Sigmoid colon (tissue), 7 donors: ENCODE data around the gene DCC. TPM values are rescaled to one million over a fixed set of nuclear protein-coding genes. Genes with fewer than 3 reads are reported as not detected.

ENCODE experiments used
- DNase-seq: peaks from one replicate; pipeline ENCODE4 v3.0.0-alpha.2; 2019
- H3K27ac ChIP-seq, 4 donors: fragments of 200-600 bp; sonication (generic); one replicate each; pipeline ENCODE4 v1.5.1; 2016 to 2019; ENCODE audit warnings: mild to moderate bottlenecking in 1 of 4
- H3K27me3 ChIP-seq, 3 donors: fragments of 200-600 bp; sonication (generic); one replicate each; pipeline ENCODE4 v1.5.1; 2019; ENCODE audit warnings: mild to moderate bottlenecking in 1 of 3
- H3K36me3 ChIP-seq, 4 donors: fragments of 200-600 bp; sonication (generic); one replicate each; pipeline ENCODE4 v1.5.1; 2016 to 2019
- H3K4me1 ChIP-seq, 4 donors: fragments of 200-600 bp; sonication (generic); one replicate each; pipeline ENCODE4 v1.5.1; 2017 to 2019
- H3K4me3 ChIP-seq, 4 donors: fragments of 200-600 bp; sonication (generic); one replicate each; pipeline ENCODE4 v1.5.1; 2017 to 2019; ENCODE audit warnings: mild to moderate bottlenecking in 2 of 4, moderate library complexity in 1 of 4
- H3K9me3 ChIP-seq, 4 donors: fragments of 200-600 bp in 3 of 4; sonication (generic) in 3 of 4; one replicate each; pipeline versions ENCODE4 v1.5.1 to v1.6.1; 2013 to 2019
- EP300 ChIP-seq, 4 donors: sonication (generic); formaldehyde crosslinking; IDR thresholded peaks; one replicate each; pipeline ENCODE4 v1.6.1; 2017; ENCODE audit warnings: antibody characterized with exemption in 4 of 4
- POLR2A ChIP-seq, 2 donors: fragments of 450-650 bp; IDR thresholded peaks; one replicate each; pipeline ENCODE4 v1.6.1; 2016; ENCODE audit warnings: antibody characterized with exemption in 2 of 2, mild to moderate bottlenecking in 2 of 2, moderate library complexity in 2 of 2
- POLR2AphosphoS5 ChIP-seq, 4 donors: sonication (generic); formaldehyde crosslinking; IDR thresholded peaks; one replicate each; pipeline ENCODE4 v1.6.1; 2017; ENCODE audit warnings: antibody characterized with exemption in 4 of 4
- WGBS, 2 donors: extraction: QIAGEN DNeasy Blood & Tissue Kit; methylation state at CpG; one replicate each; pipeline ENCODE4 v1.1.7; 2013; 5-methylcytosine and 5-hydroxymethylcytosine counted together
- intact Hi-C: fragments of 100-400 bp; cut with DNase I; formaldehyde crosslinking; loops from one replicate; pipeline ENCODE4 v1.15.1; 2023
- polyA plus RNA-seq, 3 donors: library from polyadenylated mRNA; stranded (reverse); fragments of 200-250 nt; gene quantifications; one replicate each; pipeline ENCODE4 v1.2.3, GENCODE V29; 2013
- total RNA-seq, 4 donors: library from RNA; depleted of rRNA; stranded (reverse); fragments of >200 nt; gene quantifications; one replicate each; pipeline ENCODE4 v1.1.0, GENCODE V29; 2016
- TF ChIP-seq, protein P1 (sequence below), 4 experiments: fragments of 450-650 bp in 3 of 4; fragments of 200-600 bp in 1 of 4; IDR thresholded peaks; one replicate each; pipeline ENCODE4 v1.5.1; 2016 to 2019; ENCODE audit warnings: antibody characterized with exemption in 4 of 4, mild to moderate bottlenecking in 3 of 4, moderate library complexity in 2 of 4
- donor health status: healthy with polysubstance abuse.
- donor health status: Bipolar disorder and iron deficiency.
- donor health status: healthy.

Gene DCC
- total and polyA plus RNA-seq, 7 donors, result 0.04 to 0.83 (median 0.36) TPM; not detected in 2

DNA sequence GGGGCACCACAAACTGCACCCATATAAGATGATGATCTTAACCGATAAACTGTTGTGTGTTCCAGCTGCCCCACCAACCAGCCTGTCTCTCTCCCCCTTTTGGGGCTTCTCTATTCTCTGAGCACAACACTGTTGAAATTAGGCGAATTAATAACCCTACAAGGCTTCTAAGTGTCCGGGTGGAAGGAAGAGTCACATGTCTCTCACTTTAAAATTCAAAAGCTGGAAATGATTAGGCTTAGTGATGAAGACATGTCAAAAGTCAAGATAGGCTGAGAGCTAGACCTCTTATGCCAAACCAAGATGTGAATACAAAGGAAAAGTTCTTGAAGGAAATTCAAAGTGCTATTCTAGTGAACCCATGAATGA lies 1102.4 kb downstream of the DCC start:
- Histone ChIP-seq H3K27ac (no peak overlapping the region), H3K27me3 (no peaks in the 10 kb centered on the region), H3K4me3 (no peak overlapping the region), H3K9me3 (no peaks in the 10 kb centered on the region), H3K4me1 (no peaks in the 10 kb centered on the region), H3K36me3 (no peaks in the 10 kb centered on the region)
- 74 to 86% methylated on average over 3 of the region's 3 CpGs for WGBS, 2 donors
- DNase-seq, result no peak
- TF ChIP-seq POLR2A (IDR thresholded peaks at IDR 0.05), result no peak
- TF ChIP-seq, protein P1, sequence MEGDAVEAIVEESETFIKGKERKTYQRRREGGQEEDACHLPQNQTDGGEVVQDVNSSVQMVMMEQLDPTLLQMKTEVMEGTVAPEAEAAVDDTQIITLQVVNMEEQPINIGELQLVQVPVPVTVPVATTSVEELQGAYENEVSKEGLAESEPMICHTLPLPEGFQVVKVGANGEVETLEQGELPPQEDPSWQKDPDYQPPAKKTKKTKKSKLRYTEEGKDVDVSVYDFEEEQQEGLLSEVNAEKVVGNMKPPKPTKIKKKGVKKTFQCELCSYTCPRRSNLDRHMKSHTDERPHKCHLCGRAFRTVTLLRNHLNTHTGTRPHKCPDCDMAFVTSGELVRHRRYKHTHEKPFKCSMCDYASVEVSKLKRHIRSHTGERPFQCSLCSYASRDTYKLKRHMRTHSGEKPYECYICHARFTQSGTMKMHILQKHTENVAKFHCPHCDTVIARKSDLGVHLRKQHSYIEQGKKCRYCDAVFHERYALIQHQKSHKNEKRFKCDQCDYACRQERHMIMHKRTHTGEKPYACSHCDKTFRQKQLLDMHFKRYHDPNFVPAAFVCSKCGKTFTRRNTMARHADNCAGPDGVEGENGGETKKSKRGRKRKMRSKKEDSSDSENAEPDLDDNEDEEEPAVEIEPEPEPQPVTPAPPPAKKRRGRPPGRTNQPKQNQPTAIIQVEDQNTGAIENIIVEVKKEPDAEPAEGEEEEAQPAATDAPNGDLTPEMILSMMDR (IDR thresholded peaks at IDR 0.05), result no peak
- no peak for TF ChIP-seq POLR2AphosphoS5 (IDR thresholded peaks at IDR 0.05)
- no peak for TF ChIP-seq EP300 (IDR thresholded peaks at IDR 0.05)
- intact Hi-C loops, result no loop called here

DNA sequence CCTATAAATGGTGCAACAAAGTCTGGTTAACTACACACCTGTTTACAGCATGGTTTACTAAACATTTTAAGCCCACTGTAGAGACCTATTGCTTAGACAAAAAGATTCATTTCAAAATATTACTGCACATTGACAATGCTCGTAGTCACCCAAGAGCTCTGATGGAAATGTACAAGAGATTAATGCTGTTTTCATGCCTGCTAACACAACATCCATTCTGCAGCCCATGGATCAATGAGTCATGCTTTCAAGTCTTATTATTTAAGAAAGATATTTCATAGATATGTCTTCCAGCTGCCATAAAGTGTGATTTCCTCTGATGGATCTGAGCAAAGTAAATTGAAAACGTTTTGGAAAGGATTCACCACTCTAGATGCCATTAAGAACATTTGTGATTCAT lies 1103.3 kb downstream of the DCC start:
- intact Hi-C loops, result no loop called here
- no peaks in the 10 kb centered on the region for H3K36me3 ChIP-seq
- 47 to 66% methylated on average over 2 of the region's 2 CpGs for WGBS, 2 donors
- H3K27ac ChIP-seq, result no peak overlapping the region
- no peak overlapping the region for H3K4me3 ChIP-seq
- no peak for DNase-seq
- no peaks in the 10 kb centered on the region for H3K4me1 ChIP-seq
- no peaks in the 10 kb centered on the region for H3K9me3 ChIP-seq
- no peaks in the 10 kb centered on the region for H3K27me3 ChIP-seq
- TF ChIP-seq POLR2A (IDR thresholded peaks at IDR 0.05), result no peak
- TF ChIP-seq EP300 (IDR thresholded peaks at IDR 0.05), result no peak
- TF ChIP-seq, protein P1 (IDR thresholded peaks at IDR 0.05), result no peak
- TF ChIP-seq POLR2AphosphoS5 (IDR thresholded peaks at IDR 0.05), result no peak

DNA sequence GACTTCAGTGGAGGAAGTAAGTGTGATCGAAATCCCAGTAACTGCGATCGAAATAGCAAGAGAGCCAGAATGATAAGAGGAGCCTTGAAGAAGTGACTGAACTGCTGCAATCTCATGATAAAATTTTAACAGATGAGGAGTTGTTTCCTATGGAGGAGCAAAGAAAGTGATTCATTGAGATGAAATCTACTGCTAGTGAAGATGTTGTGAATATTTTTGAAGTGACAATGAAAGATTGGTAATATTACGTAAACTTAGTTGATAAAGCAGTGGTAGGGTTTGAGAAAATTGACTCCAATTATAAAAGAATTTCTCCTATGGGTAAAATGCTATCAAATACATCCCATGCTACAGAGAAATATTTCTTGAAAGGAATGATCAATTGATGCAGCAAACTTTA lies 1103.8 kb downstream of the DCC start:
- Histone ChIP-seq H3K27ac (no peak overlapping the region), H3K36me3 (no peaks in the 10 kb centered on the region), H3K27me3 (no peaks in the 10 kb centered on the region), H3K4me1 (no peaks in the 10 kb centered on the region), H3K4me3 (no peak overlapping the region), H3K9me3 (no peaks in the 10 kb centered on the region)
- intact Hi-C loops, result no loop called here
- WGBS, 2 donors, result 94 to 95% methylated on average over 4 of the region's 4 CpGs
- TF ChIP-seq, protein P1 (IDR thresholded peaks at IDR 0.05), result no peak
- no peak for DNase-seq

DNA sequence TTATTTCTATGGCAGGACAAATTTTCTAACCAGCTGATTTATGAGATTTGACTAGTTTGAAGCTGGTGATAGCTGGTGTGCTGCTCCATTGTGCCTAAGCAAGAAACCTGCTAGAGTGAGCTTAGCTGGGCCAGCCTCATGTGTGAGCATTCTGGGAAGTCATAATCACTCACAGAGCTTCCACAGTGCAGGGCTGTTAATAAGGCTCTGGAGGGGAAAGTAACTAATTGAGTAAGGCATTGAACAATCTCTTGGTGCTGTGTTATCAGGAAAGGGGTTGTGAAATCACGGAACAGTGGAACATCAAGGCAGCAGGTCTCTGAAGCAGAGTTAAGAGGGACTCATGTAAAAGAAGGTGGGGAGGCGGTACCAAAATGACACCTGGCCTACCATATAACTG lies 1111.9 kb downstream of the DCC start:
- no peak for DNase-seq
- intact Hi-C loops, result no loop called here
- H3K27ac ChIP-seq, result no peak overlapping the region
- H3K9me3 ChIP-seq, result no peaks in the 10 kb centered on the region
- no peaks in the 10 kb centered on the region for H3K27me3 ChIP-seq
- no peak overlapping the region for H3K4me3 ChIP-seq
- 58 to 68% methylated on average over 2 of the region's 2 CpGs for WGBS, 2 donors
- TF ChIP-seq EP300 (IDR thresholded peaks at IDR 0.05), result no peak
- TF ChIP-seq POLR2AphosphoS5 (IDR thresholded peaks at IDR 0.05), result no peak
- TF ChIP-seq, protein P1 (IDR thresholded peaks at IDR 0.05), result no peak
- no peak for TF ChIP-seq POLR2A (IDR thresholded peaks at IDR 0.05)
- H3K4me1 ChIP-seq, result no peaks in the 10 kb centered on the region
- no peaks in the 10 kb centered on the region for H3K36me3 ChIP-seq

DNA sequence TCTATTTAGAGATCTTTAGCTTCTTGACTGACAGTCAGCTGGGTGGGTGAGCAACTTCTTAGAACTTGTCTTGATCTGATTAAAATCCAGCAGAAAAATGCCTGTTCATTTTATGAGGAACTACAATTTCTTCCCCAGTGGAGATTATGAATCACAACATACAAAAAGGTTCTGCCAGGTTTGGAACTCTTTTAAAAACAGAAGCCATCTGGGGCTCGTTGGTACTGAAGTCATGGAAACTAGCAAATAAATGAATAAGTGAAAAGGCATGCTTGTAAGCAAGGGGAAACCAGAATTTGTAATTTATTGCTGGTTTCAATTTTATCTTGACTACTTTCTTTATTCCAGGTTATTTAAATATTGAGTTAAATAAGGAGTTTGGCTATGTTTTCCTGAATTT lies 1117.1 kb downstream of the DCC start:
- no peaks in the 10 kb centered on the region for H3K36me3 ChIP-seq
- no peak overlapping the region for H3K27ac ChIP-seq
- intact Hi-C loops, result no loop called here
- no peaks in the 10 kb centered on the region for H3K9me3 ChIP-seq
- H3K4me1 ChIP-seq, result peaks cover 0 to 12% (median 3%) of the 10 kb centered on the region in 4 donors
- no peaks in the 10 kb centered on the region for H3K27me3 ChIP-seq
- WGBS, 2 donors, result 7 to 13% methylated on average over 1 of the region's 1 CpG
- H3K4me3 ChIP-seq, result no peak overlapping the region
- DNase-seq, result no peak
- TF ChIP-seq POLR2A (IDR thresholded peaks at IDR 0.05), result no peak
- no peak for TF ChIP-seq EP300 (IDR thresholded peaks at IDR 0.05)
- TF ChIP-seq POLR2AphosphoS5 (IDR thresholded peaks at IDR 0.05), result no peak
- TF ChIP-seq, protein P1 (IDR thresholded peaks at IDR 0.05), result no peak
